ENCODE measurements around the gene WNT9A.
"Not testable (repeated sequence)": the region's sequence is repeated elsewhere in the genome, so short reads cannot be mapped to it uniquely, and the experiment has no call there.

WNT9A gene

DNA sequence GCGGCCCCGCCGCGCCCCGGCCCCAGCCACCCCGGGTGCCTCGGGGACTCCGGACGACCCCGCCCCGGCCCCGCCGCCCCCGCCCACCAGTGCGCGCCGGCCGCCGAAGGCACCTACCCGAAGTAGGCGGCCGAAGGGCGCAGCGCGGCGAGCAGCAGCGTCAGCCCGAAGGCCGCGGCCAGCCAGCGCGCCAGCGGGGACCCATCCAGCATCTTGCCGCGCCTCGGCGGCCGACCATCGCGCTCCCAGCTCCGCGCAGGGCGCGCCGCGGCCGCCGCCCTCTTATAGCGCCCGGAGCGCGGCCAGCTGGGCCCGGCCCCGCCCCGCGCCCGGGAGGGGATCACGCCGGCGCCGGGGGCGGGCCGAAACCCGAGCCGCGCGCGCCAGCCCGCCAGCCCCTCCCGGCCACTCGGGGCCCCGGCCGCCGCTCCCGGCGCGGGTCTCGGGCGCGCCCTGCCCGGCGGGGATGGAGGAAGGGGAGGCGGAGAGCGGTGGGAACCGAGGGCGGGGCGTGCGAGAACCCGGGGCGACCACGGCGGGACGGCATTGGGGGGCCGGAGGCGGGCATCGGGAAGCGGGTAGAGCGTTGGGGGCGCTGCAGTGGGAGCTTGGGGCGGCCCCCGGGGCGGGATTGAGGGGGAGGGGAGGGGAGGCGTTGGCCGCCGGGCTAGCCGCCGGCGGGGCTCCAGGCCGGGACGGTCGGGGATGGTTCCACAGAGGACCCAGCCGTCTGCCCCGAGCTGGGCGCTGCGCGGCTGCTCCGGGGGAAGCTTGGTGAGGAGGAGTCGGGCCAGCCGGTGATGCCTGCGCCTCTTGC, at the start of gene WNT9A:
Gene WNT9A, minus strand, starts transcription at position 257 of the 817 bp plus-strand sequence. Its CDS starts 45 bp downstream, at position 212.
- DNase-seq, result peak; percentile 68

GRCh38 chr1:227996187-227996950, 48.6 kb upstream of the WNT9A start:
- DNase-seq, result no peak

DNA sequence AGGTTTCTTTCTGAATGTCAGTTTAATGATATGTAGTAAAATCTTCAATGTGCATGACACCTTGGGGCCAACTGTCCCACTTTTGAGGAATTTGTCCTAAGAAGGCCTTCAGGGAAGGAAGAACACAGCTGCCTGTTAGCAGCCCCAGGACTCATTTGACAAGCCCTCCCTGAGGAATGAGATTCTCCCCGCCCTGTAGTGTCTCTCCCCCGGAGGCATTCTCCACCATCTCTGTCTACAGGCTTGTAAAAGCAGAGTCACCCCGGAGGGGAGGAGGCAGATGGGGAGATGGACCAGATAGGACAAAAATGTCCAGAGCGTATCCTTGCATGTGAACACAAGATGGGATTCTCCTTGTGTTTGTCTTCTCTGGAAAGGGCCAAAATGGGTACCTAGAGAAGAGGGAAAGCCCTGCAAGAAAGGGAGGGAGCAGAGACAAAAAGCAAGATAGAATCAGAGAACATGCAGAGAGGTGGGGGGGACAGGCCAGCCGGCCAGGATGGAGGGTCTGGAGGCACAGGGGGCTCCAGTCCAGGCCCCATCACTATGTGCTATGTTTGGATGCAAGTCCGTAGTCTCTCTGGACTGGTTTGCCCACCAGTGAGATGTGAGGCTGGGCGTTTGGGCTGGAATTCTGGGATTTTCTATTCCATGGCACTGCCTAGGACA, 47.0 kb upstream of the WNT9A start:
- DNase-seq, result no peak

- DNase-seq, result no peak
Observed at GRCh38 chr1:227987181-227987580, 39.4 kb upstream of the WNT9A start.

DNA sequence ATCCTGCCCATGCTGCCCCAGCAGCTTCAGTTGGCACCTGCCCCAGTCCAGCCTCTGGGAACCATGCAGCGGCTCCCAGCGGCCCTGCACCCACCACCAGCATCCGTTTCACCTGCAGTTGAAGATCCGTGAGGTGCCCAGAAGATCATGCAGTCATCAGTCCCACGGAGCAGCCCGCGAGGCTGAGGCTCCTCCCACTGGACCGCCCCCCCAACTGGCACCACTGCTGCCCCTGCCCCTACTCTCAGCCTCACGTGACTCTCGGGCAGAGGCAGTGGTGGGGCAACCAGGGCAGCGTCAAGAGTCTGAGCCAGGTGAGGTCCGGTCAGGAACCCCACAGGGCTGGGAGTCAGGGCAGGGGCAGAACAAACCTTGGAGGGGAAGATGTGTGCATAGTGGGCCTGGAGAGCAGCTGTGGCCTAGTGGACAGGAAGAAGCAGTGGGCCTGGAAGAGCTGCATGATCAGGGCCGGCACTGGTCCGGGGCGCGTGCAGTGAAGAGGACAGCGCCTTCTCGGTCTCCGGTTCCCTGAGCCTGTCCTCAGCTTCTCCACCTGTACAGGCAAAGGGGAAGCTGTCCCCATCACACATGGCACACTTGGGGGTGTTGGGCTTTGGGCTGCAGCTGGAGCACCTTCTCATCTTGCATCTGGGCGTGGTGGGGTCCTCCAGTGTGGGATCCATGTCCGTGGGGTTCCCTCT, 28.0 kb upstream of the WNT9A start:
- DNase-seq, result not testable (repeated sequence)

DNA sequence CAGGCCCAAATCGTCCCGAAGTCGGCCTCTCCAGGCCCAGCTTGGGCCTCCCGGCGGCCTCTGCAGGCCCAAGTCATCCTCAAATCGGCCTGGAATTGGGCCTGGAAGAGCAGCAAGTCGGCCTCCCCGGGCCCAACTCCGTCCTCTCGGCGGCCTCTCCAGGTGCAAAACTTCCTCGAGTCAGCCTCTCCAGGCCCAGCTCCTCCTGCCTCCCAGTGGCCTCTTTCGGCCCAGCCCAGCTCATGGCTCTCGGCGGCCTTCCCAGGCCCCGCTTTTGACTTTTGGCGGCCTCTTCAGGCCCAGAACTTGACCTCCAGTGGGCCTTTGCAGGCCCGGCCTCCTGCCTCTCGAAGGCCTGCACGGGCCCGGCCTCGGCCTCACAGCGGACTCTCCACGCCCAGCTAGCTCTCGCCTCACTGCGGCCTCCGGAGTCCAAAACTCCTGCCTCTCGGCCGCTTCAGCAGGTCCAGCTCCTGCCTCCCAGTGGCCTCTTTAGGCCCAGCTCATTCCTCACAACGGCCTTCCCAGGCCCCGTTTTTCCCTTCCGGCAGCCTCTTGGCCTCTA, 26.1 kb upstream of the WNT9A start:
- not testable (repeated sequence) for DNase-seq

- DNase-seq, result not testable (repeated sequence)
Observed at GRCh38 chr1:227972843-227973374, 25.2 kb upstream of the WNT9A start.

DNA sequence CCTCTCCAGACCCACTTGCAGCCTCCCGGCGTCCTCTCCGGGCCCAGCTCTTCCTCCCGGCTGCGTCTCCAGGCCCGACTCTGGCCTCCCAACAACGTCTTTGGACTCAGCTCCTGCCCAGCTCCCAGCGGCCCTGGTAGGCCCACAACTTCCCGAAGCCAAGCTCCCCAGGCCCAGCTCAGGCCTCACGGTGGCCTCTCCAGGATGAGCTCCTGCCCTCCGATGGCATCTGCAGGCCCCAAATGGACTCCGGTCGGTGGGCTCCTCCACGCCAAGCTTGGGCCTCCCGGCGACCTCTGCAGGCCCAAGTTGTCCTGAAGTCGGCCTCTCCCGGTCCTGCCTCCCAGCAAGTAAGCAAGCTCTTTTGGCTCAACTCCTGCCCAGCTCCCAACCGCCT, 24.5 kb upstream of the WNT9A start:
- not testable (repeated sequence) for DNase-seq

DNA sequence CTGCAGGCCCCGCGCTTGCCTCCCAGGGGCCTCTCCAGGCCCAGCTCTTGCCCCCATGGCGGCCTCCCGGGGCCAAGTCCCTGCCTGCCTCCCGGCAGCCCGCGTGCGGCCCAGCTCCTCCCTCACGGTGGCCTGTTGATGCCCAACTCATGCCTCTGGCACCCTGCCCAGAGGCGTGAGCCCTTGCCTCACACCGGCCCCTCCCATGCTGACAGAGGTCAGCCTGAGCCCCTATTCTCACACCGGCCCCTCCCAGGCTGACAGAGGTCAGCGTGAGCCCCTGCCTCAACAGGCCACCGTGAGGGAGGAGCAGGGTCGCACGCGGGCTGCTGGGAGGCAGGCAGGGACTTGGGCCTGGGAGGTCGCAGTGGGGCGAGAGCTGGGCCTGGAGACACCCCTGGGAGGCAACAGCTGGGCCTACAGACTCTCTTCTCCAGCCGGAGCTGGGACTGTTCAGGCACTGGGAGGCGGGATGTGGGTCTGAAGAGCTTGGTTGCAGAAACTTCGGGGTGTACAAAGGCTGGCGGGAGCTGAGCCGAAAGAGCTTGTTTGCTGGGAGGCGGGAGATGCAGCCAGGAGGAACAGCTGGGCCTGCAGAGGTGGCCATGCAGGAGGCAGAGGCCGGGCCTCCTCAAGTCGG, 24.0 kb upstream of the WNT9A start:
- DNase-seq, result not testable (repeated sequence)

DNA sequence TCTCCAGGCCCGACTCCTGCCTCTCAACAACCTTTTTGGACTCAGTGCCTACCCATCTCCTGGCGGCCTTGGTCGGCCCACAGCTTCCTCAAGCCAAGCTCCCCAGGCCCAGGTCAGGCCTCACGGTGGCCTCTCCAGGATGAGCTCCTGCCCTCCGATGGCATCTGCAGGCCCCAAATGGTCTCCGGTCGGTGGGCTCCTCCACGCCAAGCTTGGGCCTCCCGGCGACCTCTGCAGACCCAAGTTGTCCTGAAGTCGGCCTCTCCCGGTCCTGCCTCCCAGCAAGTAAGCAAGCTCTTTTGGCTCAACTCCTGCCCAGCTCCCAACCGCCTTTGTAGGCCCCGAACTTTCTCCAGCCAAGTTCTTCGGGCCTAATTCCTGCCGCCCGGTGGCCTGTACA, 23.5 kb upstream of the WNT9A start:
- DNase-seq, result not testable (repeated sequence)

DNA sequence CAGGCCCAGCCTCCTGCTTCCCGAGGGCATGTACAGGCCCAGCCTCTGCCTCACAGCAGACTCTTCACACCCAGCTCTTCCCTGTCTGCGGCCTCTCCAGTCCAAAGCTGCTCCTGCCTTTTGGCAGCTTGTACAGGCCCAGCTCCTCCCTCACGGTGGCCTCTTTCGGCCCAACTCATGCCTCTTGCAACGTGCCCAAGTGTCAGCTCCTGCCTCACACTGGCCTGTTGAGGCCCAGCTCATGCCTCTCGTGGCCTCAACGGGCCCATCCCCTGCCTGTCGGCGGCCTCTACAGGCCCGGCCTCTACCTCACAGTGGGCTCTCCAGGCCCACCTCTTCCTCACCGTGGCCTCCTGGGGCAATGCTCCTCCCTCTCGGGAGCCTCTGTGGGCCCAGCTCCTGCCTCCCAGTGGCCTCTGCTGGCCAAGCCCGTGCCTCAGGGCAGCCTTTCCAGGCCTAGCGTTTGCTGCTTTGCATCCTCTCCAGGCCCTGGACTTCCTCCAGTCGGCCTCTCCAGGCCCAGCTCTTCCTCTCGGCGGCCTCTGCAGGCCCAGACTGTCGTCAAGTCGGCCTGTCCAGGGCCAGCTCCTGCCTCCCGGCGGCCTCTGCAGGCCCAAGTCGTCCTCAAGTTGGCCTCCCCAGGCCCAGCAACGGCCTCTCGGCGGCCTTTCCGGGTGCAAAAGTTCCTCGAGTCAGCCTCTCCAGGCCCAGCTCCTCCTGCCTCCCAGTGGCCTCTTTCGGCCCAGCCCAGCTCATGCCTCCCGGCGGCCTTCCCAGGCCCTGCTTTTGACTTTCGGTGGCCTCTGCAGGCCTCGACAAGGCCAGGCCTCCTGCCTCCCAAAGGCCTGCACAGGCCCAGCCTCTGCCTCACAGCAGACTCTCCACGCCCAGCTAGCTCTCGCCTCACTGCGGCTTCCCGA, 22.6 kb upstream of the WNT9A start:
- DNase-seq, result not testable (repeated sequence)

GRCh38 chr1:227967815-227968214, 20.1 kb upstream of the WNT9A start:
- DNase-seq, result not testable (repeated sequence)

GRCh38 chr1:227966733-227967132, 19.0 kb upstream of the WNT9A start:
- DNase-seq, result not testable (repeated sequence)

GRCh38 chr1:227961651-227962466, 14.1 kb upstream of the WNT9A start:
- no peak for DNase-seq

DNA sequence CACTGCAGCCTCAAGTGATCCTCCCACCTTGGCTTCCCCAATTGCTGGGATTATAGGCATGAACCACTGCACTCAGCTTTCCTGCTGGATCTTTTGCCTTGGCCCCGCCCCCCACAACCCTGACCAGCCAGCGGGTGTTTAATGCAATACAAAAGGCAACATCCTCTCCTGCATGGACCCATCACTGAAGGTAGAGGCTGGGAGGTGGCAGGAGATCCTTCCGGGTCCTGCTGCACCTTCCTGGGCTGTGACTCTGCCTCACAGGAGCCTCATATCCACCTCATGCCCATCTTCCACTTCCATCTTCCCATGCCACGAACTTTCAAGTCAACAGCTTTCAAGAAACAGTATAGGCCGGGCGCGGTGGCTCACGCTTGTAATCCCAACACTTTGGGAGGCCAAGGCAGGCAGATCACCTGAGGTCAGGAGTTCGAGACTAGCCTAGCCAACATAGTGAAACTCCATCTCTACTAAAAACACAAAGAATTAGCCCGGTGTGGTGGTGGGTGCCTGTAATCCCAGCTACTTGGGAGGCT, 11.7 kb upstream of the WNT9A start:
- DNase-seq, result no peak

DNA sequence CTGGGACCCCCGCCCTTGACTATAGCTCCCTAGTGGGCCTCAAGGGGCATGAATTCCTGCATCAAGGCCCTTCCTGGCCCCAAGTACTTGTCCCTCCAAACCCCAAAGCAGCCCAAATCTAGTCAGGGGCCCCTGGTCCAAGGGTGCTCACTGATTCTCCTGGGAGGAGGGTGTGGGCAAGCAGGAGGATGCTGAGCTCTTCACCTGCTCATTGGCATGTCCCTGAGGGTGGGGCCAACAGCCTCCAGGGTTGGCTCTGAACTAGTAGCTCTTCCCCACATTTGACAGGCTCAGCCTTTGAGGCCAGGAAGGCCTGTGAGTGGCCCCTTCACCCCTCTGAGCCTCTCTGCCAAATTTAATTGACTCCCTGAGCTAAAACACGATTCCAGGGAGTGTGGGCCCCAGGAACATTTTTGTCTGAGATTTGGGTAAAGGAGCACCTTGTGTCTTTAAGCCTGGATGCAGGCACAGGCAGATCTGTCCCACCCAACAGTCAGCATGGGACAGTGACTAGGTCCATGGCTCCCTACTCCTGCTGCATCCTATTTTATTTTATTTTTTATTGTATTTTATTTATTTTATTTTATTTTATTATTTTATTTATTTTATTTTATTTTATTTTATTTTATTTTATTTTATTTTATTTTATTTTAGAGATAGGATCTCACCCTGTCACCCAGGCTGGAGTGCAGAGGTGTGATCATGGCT, 11.0 kb upstream of the WNT9A start:
- DNase-seq, result no peak

GRCh38 chr1:227955808-227956207, 8.1 kb upstream of the WNT9A start:
- no peak for DNase-seq

DNA sequence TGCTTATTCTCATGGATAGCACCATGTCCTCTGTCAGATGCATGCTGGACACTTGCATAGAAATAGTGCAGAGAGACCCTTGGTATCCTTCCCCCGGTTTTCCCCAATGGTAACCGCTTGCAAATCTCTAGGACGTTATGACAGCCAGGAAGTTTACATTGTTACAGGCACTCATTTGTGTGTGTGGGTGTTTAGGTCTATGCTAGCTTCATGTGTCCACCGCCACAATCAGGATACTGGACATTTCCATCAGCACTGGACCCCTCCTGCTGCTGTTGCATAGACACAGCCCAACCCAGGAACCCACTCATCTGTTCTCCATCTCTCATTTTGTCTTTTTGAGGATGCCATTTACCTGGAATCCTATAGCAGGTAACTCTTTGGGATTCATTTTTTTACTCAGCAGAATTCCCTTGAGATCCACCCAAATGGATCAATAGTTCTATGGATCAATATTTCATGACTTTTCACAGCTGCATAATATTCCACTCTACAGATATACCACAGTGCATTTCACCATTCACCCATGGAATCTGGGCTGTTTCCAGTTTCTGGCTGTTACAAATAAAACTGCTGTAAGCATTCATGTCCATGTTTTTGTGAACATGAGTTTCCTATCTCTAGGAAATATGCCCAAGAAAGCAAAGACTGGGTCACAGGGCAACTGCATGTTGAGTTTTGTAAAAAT, 6.6 kb upstream of the WNT9A start:
- no peak for DNase-seq

Data from COR-L47 (cell line).